Lung microvascular endothelial cell (primary cell): ENCODE data around the gene PPP1R14C. TPM values are rescaled to one million over a fixed set of nuclear protein-coding genes. Genes with fewer than 3 reads are reported as not detected.

Experiments
- DNase-seq, 2 donors: peaks; one replicate each; pipeline versions ENCODE4 v3.0.0 to v3.0.0-alpha.2; 2010; ENCODE audit warnings: low read depth in 2 of 2
- total RNA-seq: library from RNA; depleted of rRNA; stranded (reverse); fragments of >200 nt; gene quantifications from 2 replicates; pipeline ENCODE4 v1.2.1, GENCODE V29; 2014

Gene PPP1R14C, protein sequence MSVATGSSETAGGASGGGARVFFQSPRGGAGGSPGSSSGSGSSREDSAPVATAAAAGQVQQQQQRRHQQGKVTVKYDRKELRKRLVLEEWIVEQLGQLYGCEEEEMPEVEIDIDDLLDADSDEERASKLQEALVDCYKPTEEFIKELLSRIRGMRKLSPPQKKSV
- total RNA-seq: not detected in 2 replicates

GRCh38 chr6:150142670-150143515 is at the start of gene PPP1R14C:
Gene PPP1R14C, plus strand, starts transcription at chr6:150143044. Its CDS starts 149 bp downstream, at chr6:150143193.
- no peak for DNase-seq

GRCh38 chr6:150093397-150093796 is 49.4 kb upstream of the PPP1R14C start:
- no peak for DNase-seq

DNA sequence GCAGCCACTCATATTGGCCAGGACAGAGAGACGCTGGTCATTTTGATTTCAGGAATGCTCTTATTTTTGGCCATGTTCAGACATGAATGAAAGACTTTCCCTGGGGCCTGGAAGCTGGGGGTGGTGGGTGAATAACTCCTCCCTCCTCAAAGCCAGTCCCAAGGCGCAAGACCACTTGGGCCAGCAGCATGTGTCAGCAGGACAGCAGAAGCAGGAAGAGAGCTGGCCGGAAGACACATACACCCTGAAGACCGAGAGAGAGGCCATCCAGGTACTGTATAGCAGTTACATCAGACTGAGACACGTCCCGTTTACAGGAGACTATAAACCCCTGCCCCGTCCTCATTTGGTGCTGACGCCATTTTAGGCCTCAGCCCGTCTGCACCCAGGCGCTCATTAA is 44.7 kb upstream of the PPP1R14C start:
- DNase-seq: no peak

DNA sequence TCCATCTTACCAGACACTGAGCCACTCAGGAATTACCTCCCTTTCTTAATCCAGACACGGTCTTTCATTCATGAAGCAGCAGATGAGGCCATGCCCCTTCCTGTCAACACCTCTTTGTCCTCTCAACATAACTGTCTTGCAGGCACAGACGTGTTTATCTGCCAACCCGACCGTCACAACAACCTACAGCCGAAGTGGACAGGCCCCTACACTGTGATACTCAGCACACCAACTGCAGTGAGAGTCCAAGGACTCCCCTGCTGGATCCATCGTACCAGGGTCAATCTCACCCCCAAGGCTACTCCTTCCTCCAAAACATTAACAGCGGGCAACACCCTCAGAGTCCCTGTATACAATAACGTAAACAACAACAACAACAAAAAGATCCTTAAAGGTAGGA is 43.3 kb upstream of the PPP1R14C start:
- DNase-seq: no peak

DNA sequence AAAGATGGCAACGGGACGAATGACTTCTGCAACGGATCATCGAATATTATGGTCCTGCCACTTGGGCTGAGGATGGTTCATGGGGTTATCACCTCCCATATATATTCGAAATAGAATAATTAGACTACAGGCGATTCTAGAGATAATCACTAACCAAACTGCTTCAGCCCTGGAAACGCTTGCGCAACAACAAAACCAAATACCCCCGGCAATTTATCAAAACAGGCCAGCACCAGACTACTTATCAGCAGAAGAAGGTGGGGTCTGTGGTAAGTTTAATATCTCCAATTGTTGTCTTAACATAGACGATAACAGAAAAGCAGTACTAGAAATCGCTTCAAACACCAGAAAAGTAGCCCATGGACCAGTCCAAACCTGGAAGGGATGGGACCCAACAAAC is 42.9 kb upstream of the PPP1R14C start:
- no peak for DNase-seq

DNA sequence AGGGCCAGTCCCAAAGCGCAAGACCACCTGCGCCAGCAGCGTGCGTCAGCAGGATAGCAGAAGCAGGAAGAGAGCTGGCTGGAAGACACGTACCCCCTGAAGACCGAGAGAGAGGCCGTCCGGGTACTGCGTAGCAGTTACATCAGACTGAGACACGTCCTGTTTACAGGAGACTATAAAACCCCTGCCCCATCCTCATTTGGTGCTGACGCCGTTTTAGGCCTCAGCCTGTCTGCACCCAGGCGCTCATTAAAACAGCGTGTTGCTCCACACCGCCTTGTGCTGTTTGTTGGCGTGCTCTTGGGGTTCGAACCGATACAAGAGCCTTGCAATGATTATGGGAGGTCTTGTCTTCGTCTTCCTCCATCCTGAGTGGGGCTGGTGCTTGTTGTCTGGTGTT is 42.1 kb upstream of the PPP1R14C start:
- no peak for DNase-seq

DNA sequence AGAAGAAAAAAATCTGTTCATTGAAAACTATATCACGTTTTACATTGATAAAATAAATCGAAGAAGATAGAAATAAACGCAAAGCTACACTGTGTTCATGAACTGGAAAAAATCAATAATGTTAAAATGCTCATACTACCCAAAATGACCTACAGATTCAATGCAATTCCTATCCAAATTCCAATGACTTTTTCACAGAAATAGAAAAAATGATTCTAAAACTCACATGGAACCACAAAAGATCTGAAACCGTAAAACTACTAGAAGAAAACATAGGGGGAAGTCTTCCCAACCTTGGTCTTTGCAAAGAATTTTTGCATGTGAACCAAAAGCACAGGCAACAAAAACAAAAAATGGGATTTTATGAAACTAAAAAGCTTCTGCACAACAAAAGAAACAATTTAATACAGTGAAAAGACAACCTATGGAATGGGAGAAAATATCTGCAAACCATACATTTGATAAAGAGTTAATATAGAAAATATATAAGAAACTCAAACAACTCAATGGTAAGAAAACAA is 40.0 kb upstream of the PPP1R14C start:
- DNase-seq: no peak

DNA sequence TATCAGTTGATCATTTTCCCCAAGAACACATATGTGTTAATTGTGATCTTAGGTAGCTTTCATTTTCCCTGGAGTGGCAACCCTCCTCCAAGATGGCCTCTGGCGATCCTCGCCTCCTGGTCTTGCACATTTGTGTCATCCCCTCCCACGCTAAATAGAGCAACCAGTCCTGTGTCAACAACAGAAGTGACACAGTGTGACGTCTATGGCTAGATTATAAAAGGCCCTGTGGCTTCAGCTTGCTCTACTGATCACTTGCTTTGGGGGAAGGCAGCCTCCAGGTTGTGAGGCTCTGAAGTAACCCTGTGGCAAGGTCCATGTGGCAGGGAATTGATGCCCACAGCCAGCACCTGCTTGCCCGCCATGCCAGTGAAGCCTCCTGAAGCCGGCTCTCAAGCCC is 30.6 kb upstream of the PPP1R14C start:
- DNase-seq: no peak

- DNase-seq: no peak
These were observed 27.1 kb upstream of the PPP1R14C start for GRCh38 chr6:150115769-150116168.

- no peak for DNase-seq
These were observed 26.5 kb upstream of the PPP1R14C start for GRCh38 chr6:150116200-150116800.

DNA sequence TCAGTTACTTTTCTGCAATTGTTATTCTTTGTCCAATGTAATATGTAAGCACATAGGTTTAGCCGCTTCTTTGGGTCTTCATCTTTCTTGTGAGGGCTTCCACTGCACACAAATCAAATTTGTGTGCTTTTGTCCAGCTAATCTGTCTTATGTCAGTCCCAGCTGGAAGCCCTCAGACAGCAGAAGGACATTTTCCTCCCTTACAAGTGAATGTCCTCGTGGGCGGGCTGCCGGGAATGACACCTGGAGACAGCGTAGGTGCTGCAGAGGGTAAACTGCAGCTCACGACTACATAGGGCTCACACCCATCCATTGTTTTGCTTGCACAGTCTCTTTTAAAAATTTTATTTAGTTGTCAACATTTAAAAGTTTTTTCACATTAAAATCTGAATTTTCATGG is 24.6 kb upstream of the PPP1R14C start:
- DNase-seq: no peak

- no peak for DNase-seq
These were observed 24.2 kb upstream of the PPP1R14C start for GRCh38 chr6:150118627-150119026.

GRCh38 chr6:150119173-150119572 is 23.7 kb upstream of the PPP1R14C start:
- no peak for DNase-seq

GRCh38 chr6:150123645-150124044 is 19.2 kb upstream of the PPP1R14C start:
- DNase-seq: no peak

DNA sequence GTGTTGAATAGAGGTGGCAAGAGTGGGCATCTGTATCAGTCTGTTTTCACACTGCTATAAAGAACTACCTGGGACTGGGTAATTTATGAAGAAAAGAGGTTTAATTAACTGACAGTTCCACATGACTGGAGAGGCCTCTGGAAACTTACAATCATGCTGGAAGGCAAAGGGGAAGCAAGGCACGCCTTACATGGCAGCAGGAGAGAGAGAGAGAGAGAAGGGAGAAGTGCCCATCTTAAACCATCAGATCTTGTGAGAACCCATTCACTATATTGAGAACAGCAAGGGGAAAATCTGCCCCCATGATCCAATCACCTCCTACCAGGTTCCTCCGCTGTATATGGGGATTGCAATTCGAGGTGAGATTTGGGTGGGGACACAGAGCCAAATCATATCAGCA is 18.6 kb upstream of the PPP1R14C start:
- DNase-seq: no peak

GRCh38 chr6:150126641-150127291 is 16.1 kb upstream of the PPP1R14C start:
- no peak for DNase-seq

DNA sequence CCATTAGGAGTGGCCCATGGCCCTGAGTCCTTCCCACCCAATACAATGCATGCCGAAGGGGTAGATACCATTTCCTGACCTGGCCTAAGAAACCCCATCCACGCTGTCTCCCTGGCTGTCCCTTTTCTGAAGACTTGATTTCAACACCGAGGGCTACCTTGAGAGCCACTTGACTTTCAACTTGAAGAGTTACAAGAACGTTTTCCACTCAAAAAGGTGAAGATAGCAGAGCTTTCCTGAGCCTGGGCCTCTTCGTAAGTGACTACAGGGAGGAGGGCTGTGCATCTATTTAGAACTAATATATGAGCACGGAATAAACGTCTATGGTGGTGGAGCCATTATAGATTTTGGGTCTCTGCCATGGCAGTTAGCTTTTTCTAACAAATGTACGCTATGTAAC is 14.4 kb upstream of the PPP1R14C start:
- no peak for DNase-seq

GRCh38 chr6:150129616-150130505 is 13.0 kb upstream of the PPP1R14C start:
- DNase-seq: no peak

GRCh38 chr6:150133686-150134085 is 9.2 kb upstream of the PPP1R14C start:
- DNase-seq: no peak

DNA sequence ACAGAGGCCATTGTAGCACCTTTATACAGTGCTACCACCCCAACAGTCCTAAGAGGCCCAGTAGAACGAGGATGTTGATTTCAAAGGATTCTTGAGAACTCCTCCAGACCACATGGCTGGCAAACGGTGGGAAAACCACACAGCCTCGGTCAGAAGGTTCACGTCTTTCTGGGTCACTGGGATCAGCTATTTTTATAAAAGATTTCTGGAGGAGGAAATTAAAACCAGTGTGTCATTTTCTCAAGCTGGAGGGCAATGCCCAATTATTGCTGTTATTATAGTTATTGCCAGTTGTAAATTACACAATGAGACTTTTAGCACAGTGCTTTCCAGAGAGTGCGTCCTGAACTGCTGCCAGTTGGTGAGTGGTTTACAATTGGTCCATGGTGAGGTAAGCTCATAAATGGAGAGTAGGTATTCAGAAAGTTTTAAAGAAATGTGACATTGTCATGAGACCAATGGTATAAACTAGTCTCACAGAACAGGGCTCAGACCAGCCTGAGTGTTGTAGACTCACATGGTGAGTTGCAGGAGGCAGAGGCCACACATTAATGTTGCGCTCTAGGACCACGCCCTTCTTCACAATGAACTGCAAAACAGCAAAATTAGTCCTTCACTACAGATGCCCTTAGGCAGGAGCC is 8.4 kb upstream of the PPP1R14C start:
- DNase-seq: no peak
